Measurements from ENCODE around the gene FLVCR2.

The FLVCR2 gene

GRCh38 chr14:75630695-75631452 is 52.5 kb downstream of the FLVCR2 start:
- DNase-seq (ENCODE audit: low read depth in 2 of 2): no peak

GRCh38 chr14:75631453-75631831 is 53.0 kb downstream of the FLVCR2 start:
- no peak for DNase-seq (ENCODE audit: low read depth in 2 of 2)

- DNase-seq (ENCODE audit: low read depth in 2 of 2): no peak
These were observed 56.4 kb downstream of the FLVCR2 start for GRCh38 chr14:75634848-75635247.

- no peak for DNase-seq (ENCODE audit: low read depth in 2 of 2)
These were observed 57.8 kb downstream of the FLVCR2 start for GRCh38 chr14:75636100-75636692.

- no peak for DNase-seq (ENCODE audit: low read depth in 2 of 2)
These were observed 62.5 kb downstream of the FLVCR2 start for GRCh38 chr14:75640876-75641275.

- DNase-seq (ENCODE audit: low read depth in 2 of 2): no peak
These were observed 65.6 kb downstream of the FLVCR2 start for GRCh38 chr14:75643985-75644384.

GRCh38 chr14:75645056-75645455 is 66.6 kb downstream of the FLVCR2 start:
- no peak for DNase-seq (ENCODE audit: low read depth in 2 of 2)

- DNase-seq (ENCODE audit: low read depth in 2 of 2): no peak
These were observed 68.3 kb downstream of the FLVCR2 start for GRCh38 chr14:75646762-75647161.

GRCh38 chr14:75647640-75648039 is 69.2 kb downstream of the FLVCR2 start:
- DNase-seq (ENCODE audit: low read depth in 2 of 2): no peak

GRCh38 chr14:75648066-75648838 is 69.8 kb downstream of the FLVCR2 start:
- DNase-seq (ENCODE audit: low read depth in 2 of 2): no peak

GRCh38 chr14:75649337-75649736 is 70.9 kb downstream of the FLVCR2 start:
- no peak for DNase-seq (ENCODE audit: low read depth in 2 of 2)

GRCh38 chr14:75649773-75650172 is 71.4 kb downstream of the FLVCR2 start:
- no peak for DNase-seq (ENCODE audit: low read depth in 2 of 2)

GRCh38 chr14:75650253-75651058 is 72.0 kb downstream of the FLVCR2 start:
- no peak for DNase-seq (ENCODE audit: low read depth in 2 of 2)

GRCh38 chr14:75653563-75653962 is 75.1 kb downstream of the FLVCR2 start:
- no peak for DNase-seq (ENCODE audit: low read depth in 2 of 2)

GRCh38 chr14:75654127-75654732 is 75.8 kb downstream of the FLVCR2 start:
- peak; percentile 62 to 76 for DNase-seq (ENCODE audit: low read depth in 2 of 2)

- no peak for DNase-seq (ENCODE audit: low read depth in 2 of 2)
These were observed 76.8 kb downstream of the FLVCR2 start for GRCh38 chr14:75655235-75655634.

GRCh38 chr14:75657331-75657730 is 78.9 kb downstream of the FLVCR2 start:
- no peak for DNase-seq (ENCODE audit: low read depth in 2 of 2)

- DNase-seq (ENCODE audit: low read depth in 2 of 2): no peak
These were observed 80.5 kb downstream of the FLVCR2 start for GRCh38 chr14:75658957-75659356.

GRCh38 chr14:75660238-75660629 is 81.8 kb downstream of the FLVCR2 start:
- no peak for DNase-seq (ENCODE audit: low read depth in 2 of 2)

- peak; percentile 95 for DNase-seq (ENCODE audit: low read depth in 2 of 2)
These were observed 82.4 kb downstream of the FLVCR2 start, which contains the start of the genes ERG28 and TTLL5 for GRCh38 chr14:75660630-75661498. TSS of gene ERG28 (minus strand) at chr14:75660876. CDS start at chr14:75657502, 3,374 bp downstream. TSS of gene TTLL5 (plus strand) at chr14:75661246. CDS start at chr14:75663150, 1,904 bp downstream.
